GM12865 (cell line): Measurements from ENCODE around the gene CEP72.

Source experiments
- DNase-seq: peaks from one replicate; pipeline ENCODE4 v3.0.0; 2010; ENCODE audit warnings: low read depth
- H3K4me3 ChIP-seq: 2 replicates; pipeline ENCODE4 v1.5.1; 2011; ENCODE audit warnings: mild to moderate bottlenecking, low read depth, low read length, control low read depth
- CTCF ChIP-seq: IDR thresholded peaks from 2 replicates; pipeline ENCODE4 v1.5.1; 2011; ENCODE audit warnings: low read length, control low read depth, low read depth, inconsistent platforms; ENCODE audit not compliant: insufficient read depth; ENCODE audit errors: missing control alignments

CEP72 gene

GRCh38 chr5:639253-639530 lies 27.1 kb downstream of the CEP72 start:
- no peak overlapping the region for H3K4me3 ChIP-seq
- no peak for TF ChIP-seq CTCF
- no peak for DNase-seq

GRCh38 chr5:639584-640213 lies 27.6 kb downstream of the CEP72 start:
- no peak overlapping the region for H3K4me3 ChIP-seq
- no peak for TF ChIP-seq CTCF
- no peak for DNase-seq

GRCh38 chr5:640461-641330 lies 28.6 kb downstream of the CEP72 start:
- no peak for DNase-seq
- no peak overlapping the region for H3K4me3 ChIP-seq
- TF ChIP-seq CTCF = no peak

GRCh38 chr5:641331-641765 lies 29.2 kb downstream of the CEP72 start:
- no peak for TF ChIP-seq CTCF
- DNase-seq = no peak
- H3K4me3 ChIP-seq = no peak overlapping the region

GRCh38 chr5:642481-642880 lies 30.3 kb downstream of the CEP72 start:
- DNase-seq = no peak
- TF ChIP-seq CTCF = no peak
- H3K4me3 ChIP-seq = no peak overlapping the region

GRCh38 chr5:643351-643801 lies 31.2 kb downstream of the CEP72 start:
- peak; percentile 36 for DNase-seq
- TF ChIP-seq CTCF = no peak
- no peak overlapping the region for H3K4me3 ChIP-seq
